Measurements from ENCODE around the gene ATXN7L3.
A peak's percentile ranks its signal among the peaks of the same experiment; 100 is the strongest.

ATXN7L3 gene, protein sequence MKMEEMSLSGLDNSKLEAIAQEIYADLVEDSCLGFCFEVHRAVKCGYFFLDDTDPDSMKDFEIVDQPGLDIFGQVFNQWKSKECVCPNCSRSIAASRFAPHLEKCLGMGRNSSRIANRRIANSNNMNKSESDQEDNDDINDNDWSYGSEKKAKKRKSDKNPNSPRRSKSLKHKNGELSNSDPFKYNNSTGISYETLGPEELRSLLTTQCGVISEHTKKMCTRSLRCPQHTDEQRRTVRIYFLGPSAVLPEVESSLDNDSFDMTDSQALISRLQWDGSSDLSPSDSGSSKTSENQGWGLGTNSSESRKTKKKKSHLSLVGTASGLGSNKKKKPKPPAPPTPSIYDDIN

GRCh38 chr17:44199553-44200477 lies at the start of gene ATXN7L3:
Gene ATXN7L3, minus strand, starts transcription at chr17:44199884. Its CDS starts 1,814 bp downstream, at chr17:44198070.
- DNase-seq (peak; percentile 100), ATAC-seq (ENCODE audit: insufficient read depth, low read depth) (peak; percentile 79)
- Histone ChIP-seq H3K9me3 (ENCODE audit: insufficient read depth, low read length, severe bottlenecking) (no peaks in the 10 kb centered on the region), H3K9ac (ENCODE audit: low read depth, low read length) (peak within 1 kb of the TSS; percentile 98), H3K79me2 (ENCODE audit: insufficient read depth, low read length) (peaks cover 44% of the 10 kb centered on the region), H3K4me2 (ENCODE audit: insufficient read depth, low read length) (peak within 1 kb of the TSS; percentile 97), H2AFZ (ENCODE audit: low read depth, low read length) (peak within 1 kb of the TSS; percentile 84), H3K4me3 (ENCODE audit: low read depth in 1 of 2, low read length in 2 of 2) (peak within 1 kb of the TSS; percentile 74 to 88), H4K20me1 (ENCODE audit: insufficient read depth, low read length) (peaks cover 19% of the 10 kb centered on the region), H3K27me3 (ENCODE audit: insufficient read depth, low read length, poor library complexity) (no peaks in the 10 kb centered on the region), H3K4me1 (ENCODE audit: insufficient read depth, low read length) (peaks cover 36% of the 10 kb centered on the region), H3K36me3 (ENCODE audit: insufficient read depth, low read length) (peaks cover 30% of the 10 kb centered on the region), H3K27ac (ENCODE audit: low read length) (peak within 1 kb of the TSS; percentile 93)
- TF ChIP-seq, protein P1, sequence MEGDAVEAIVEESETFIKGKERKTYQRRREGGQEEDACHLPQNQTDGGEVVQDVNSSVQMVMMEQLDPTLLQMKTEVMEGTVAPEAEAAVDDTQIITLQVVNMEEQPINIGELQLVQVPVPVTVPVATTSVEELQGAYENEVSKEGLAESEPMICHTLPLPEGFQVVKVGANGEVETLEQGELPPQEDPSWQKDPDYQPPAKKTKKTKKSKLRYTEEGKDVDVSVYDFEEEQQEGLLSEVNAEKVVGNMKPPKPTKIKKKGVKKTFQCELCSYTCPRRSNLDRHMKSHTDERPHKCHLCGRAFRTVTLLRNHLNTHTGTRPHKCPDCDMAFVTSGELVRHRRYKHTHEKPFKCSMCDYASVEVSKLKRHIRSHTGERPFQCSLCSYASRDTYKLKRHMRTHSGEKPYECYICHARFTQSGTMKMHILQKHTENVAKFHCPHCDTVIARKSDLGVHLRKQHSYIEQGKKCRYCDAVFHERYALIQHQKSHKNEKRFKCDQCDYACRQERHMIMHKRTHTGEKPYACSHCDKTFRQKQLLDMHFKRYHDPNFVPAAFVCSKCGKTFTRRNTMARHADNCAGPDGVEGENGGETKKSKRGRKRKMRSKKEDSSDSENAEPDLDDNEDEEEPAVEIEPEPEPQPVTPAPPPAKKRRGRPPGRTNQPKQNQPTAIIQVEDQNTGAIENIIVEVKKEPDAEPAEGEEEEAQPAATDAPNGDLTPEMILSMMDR (IDR thresholded peaks at IDR 0.05; ENCODE audit: borderline replicate concordance, extremely low read depth, low read length, poor library complexity, severe bottlenecking), result no peak
- no peak for TF ChIP-seq EZH2 (IDR thresholded peaks at IDR 0.05; ENCODE audit: borderline replicate concordance, low read depth, low read length, severe bottlenecking)

GRCh38 chr17:44247876-44248736 lies 48.4 kb upstream of the ATXN7L3 start:
- Histone ChIP-seq H3K4me2 (ENCODE audit: insufficient read depth, low read length) (no peak overlapping the region), H3K4me1 (ENCODE audit: insufficient read depth, low read length) (no peaks in the 10 kb centered on the region), H3K9ac (ENCODE audit: low read depth, low read length) (no peak overlapping the region), H4K20me1 (ENCODE audit: insufficient read depth, low read length) (0 out of 2 replicates have a peak, but pooled peaks cover 3% of the 10 kb centered on the region), H3K36me3 (ENCODE audit: insufficient read depth, low read length) (no peaks in the 10 kb centered on the region), H2AFZ (ENCODE audit: low read depth, low read length) (no peak overlapping the region), H3K79me2 (ENCODE audit: insufficient read depth, low read length) (no peaks in the 10 kb centered on the region), H3K27me3 (ENCODE audit: insufficient read depth, low read length, poor library complexity) (no peaks in the 10 kb centered on the region), H3K4me3 (ENCODE audit: low read depth in 1 of 2, low read length in 2 of 2) (no peak overlapping the region), H3K9me3 (ENCODE audit: insufficient read depth, low read length, severe bottlenecking) (no peaks in the 10 kb centered on the region), H3K27ac (ENCODE audit: low read length) (no peak overlapping the region)
- TF ChIP-seq EZH2 (IDR thresholded peaks at IDR 0.05; ENCODE audit: borderline replicate concordance, low read depth, low read length, severe bottlenecking), result no peak
- TF ChIP-seq, protein P1 (IDR thresholded peaks at IDR 0.05; ENCODE audit: borderline replicate concordance, extremely low read depth, low read length, poor library complexity, severe bottlenecking), result no peak
- no peak for DNase-seq
- ATAC-seq (ENCODE audit: insufficient read depth, low read depth), result no peak

DNA sequence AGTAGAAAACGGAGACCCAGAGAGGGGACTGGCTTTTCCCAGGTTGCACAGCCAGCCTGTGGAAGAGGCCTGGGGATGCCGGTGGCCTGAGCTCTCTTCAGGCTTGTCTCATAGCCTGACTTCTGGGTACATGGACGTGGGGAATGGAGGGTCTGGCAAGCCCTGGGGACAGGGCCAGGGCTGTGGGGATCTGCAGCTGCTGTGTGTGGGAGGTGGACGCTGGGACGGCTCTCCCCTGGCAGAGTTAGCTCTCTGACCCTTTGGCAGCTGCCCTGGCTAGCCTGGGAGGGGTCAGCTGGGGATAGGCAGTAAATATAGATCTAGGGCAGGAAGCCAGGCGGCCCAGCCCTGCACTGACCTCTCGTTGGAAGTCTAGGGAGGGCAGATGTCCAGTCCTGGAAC lies 47.8 kb upstream of the ATXN7L3 start:
- Histone ChIP-seq H3K4me1 (ENCODE audit: insufficient read depth, low read length) (no peaks in the 10 kb centered on the region), H3K4me3 (ENCODE audit: low read depth in 1 of 2, low read length in 2 of 2) (no peak overlapping the region), H2AFZ (ENCODE audit: low read depth, low read length) (no peak overlapping the region), H3K9ac (ENCODE audit: low read depth, low read length) (no peak overlapping the region), H3K9me3 (ENCODE audit: insufficient read depth, low read length, severe bottlenecking) (no peaks in the 10 kb centered on the region), H4K20me1 (ENCODE audit: insufficient read depth, low read length) (0 out of 2 replicates have a peak, but pooled peaks cover 3% of the 10 kb centered on the region), H3K4me2 (ENCODE audit: insufficient read depth, low read length) (no peak overlapping the region), H3K79me2 (ENCODE audit: insufficient read depth, low read length) (no peaks in the 10 kb centered on the region), H3K27me3 (ENCODE audit: insufficient read depth, low read length, poor library complexity) (no peaks in the 10 kb centered on the region), H3K27ac (ENCODE audit: low read length) (no peak overlapping the region), H3K36me3 (ENCODE audit: insufficient read depth, low read length) (no peaks in the 10 kb centered on the region)
- no peak for DNase-seq
- TF ChIP-seq EZH2 (IDR thresholded peaks at IDR 0.05; ENCODE audit: borderline replicate concordance, low read depth, low read length, severe bottlenecking), result no peak
- TF ChIP-seq, protein P1 (IDR thresholded peaks at IDR 0.05; ENCODE audit: borderline replicate concordance, extremely low read depth, low read length, poor library complexity, severe bottlenecking), result no peak
- ATAC-seq (ENCODE audit: insufficient read depth, low read depth), result no peak

Data from DND-41 (cell line).